ENCODE data around the gene ERBIN. TPM values are rescaled to one million over a fixed set of nuclear protein-coding genes. Genes with fewer than 3 reads are reported as not detected.

The ERBIN gene
- polyA plus RNA-seq, 1 donor from 2014 or later: 28.4 TPM

- Histone ChIP-seq H3K9ac (ENCODE audit: low read length) (no peak overlapping the region), H3K4me2 (ENCODE audit: low read length) (no peak overlapping the region)
Observed at GRCh38 chr5:66118304-66118703, 191.9 kb downstream of the ERBIN start.

GRCh38 chr5:66122379-66123034 lies 196.1 kb downstream of the ERBIN start:
- Histone ChIP-seq H4K20me1 (ENCODE audit: insufficient read depth) (no peaks in the 10 kb centered on the region), H3F3A (ENCODE audit: insufficient read depth, low read length, poor library complexity, severe bottlenecking) (no peaks in the 10 kb centered on the region), H3K9me3 (ENCODE audit: low read length) (no peaks in the 10 kb centered on the region), H2AFZ (ENCODE audit: low read depth, low read length) (no peak overlapping the region), H3K9ac (ENCODE audit: low read length) (no peak overlapping the region), H3K36me3 (ENCODE audit: insufficient read depth, low read length) (no peaks in the 10 kb centered on the region), H3K9me2 (ENCODE audit: insufficient read depth, low read length) (no peaks in the 10 kb centered on the region), H3K4me2 (ENCODE audit: low read length) (no peak overlapping the region), H3K27ac (ENCODE audit: low read length) (no peak overlapping the region), H3K79me2 (replicated peaks; ENCODE audit: insufficient read depth, low read length) (no peaks in the 10 kb centered on the region), H3K4me3 (ENCODE audit: low read length) (no peak overlapping the region), H3K27me3 (ENCODE audit: insufficient read depth, low read depth, low read length) (no peaks in the 10 kb centered on the region)
- TF ChIP-seq, protein P1, sequence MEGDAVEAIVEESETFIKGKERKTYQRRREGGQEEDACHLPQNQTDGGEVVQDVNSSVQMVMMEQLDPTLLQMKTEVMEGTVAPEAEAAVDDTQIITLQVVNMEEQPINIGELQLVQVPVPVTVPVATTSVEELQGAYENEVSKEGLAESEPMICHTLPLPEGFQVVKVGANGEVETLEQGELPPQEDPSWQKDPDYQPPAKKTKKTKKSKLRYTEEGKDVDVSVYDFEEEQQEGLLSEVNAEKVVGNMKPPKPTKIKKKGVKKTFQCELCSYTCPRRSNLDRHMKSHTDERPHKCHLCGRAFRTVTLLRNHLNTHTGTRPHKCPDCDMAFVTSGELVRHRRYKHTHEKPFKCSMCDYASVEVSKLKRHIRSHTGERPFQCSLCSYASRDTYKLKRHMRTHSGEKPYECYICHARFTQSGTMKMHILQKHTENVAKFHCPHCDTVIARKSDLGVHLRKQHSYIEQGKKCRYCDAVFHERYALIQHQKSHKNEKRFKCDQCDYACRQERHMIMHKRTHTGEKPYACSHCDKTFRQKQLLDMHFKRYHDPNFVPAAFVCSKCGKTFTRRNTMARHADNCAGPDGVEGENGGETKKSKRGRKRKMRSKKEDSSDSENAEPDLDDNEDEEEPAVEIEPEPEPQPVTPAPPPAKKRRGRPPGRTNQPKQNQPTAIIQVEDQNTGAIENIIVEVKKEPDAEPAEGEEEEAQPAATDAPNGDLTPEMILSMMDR (IDR thresholded peaks at IDR 0.05; ENCODE audit: poor library complexity, severe bottlenecking): no peak
- TF ChIP-seq POLR2AphosphoS5 (IDR thresholded peaks at IDR 0.05): no peak
- TF ChIP-seq RAD21 (conservative IDR thresholded peaks at IDR 0.05): no peak
- no peak for TF ChIP-seq MXI1 (conservative IDR thresholded peaks at IDR 0.05; ENCODE audit: poor library complexity, severe bottlenecking)
- TF ChIP-seq TAF1 (IDR thresholded peaks at IDR 0.05; ENCODE audit: low read depth): no peak
- no peak for TF ChIP-seq SMC3 (conservative IDR thresholded peaks at IDR 0.05; ENCODE audit: poor library complexity)
- no peak for TF ChIP-seq EP300 (conservative IDR thresholded peaks at IDR 0.05; ENCODE audit: poor library complexity, severe bottlenecking)

More at GRCh38 chr5:66118304-66118703, 191.9 kb downstream of the ERBIN start:
- TF ChIP-seq REST (IDR thresholded peaks at IDR 0.05; ENCODE audit: borderline replicate concordance): no peak
- H3K79me2 ChIP-seq (replicated peaks; ENCODE audit: insufficient read depth, low read length): no peaks in the 10 kb centered on the region
- H3K36me3 ChIP-seq (ENCODE audit: insufficient read depth, low read length): no peaks in the 10 kb centered on the region
- no peak overlapping the region for H3K27ac ChIP-seq (ENCODE audit: low read length)
- no peaks in the 10 kb centered on the region for H3F3A ChIP-seq (ENCODE audit: insufficient read depth, low read length, poor library complexity, severe bottlenecking)
- no peaks in the 10 kb centered on the region for H3K9me3 ChIP-seq (ENCODE audit: low read length)
- H2AFZ ChIP-seq (ENCODE audit: low read depth, low read length): no peak overlapping the region
- H3K4me3 ChIP-seq (ENCODE audit: low read length): no peak overlapping the region
- H3K27me3 ChIP-seq (ENCODE audit: insufficient read depth, low read depth, low read length): no peaks in the 10 kb centered on the region
- H4K20me1 ChIP-seq (ENCODE audit: insufficient read depth): no peaks in the 10 kb centered on the region
- H3K9me2 ChIP-seq (ENCODE audit: insufficient read depth, low read length): no peaks in the 10 kb centered on the region

- Histone ChIP-seq H4K20me1 (ENCODE audit: insufficient read depth) (no peaks in the 10 kb centered on the region), H3K27ac (ENCODE audit: low read length) (no peak overlapping the region), H3K4me2 (ENCODE audit: low read length) (no peak overlapping the region), H3K9ac (ENCODE audit: low read length) (no peak overlapping the region), H3K79me2 (replicated peaks; ENCODE audit: insufficient read depth, low read length) (no peaks in the 10 kb centered on the region), H3K9me2 (ENCODE audit: insufficient read depth, low read length) (no peaks in the 10 kb centered on the region), H2AFZ (ENCODE audit: low read depth, low read length) (no peak overlapping the region), H3K4me3 (ENCODE audit: low read length) (no peak overlapping the region), H3K9me3 (ENCODE audit: low read length) (no peaks in the 10 kb centered on the region), H3K27me3 (ENCODE audit: insufficient read depth, low read depth, low read length) (no peaks in the 10 kb centered on the region), H3F3A (ENCODE audit: insufficient read depth, low read length, poor library complexity, severe bottlenecking) (no peaks in the 10 kb centered on the region), H3K36me3 (ENCODE audit: insufficient read depth, low read length) (no peaks in the 10 kb centered on the region)
- TF ChIP-seq EP300 (conservative IDR thresholded peaks at IDR 0.05; ENCODE audit: poor library complexity, severe bottlenecking): no peak
- TF ChIP-seq REST (IDR thresholded peaks at IDR 0.05; ENCODE audit: borderline replicate concordance): no peak
- no peak for TF ChIP-seq EZH2 (IDR thresholded peaks at IDR 0.05; ENCODE audit: borderline replicate concordance, insufficient read depth, low read length, poor library complexity, severe bottlenecking)
- TF ChIP-seq RAD21 (conservative IDR thresholded peaks at IDR 0.05): no peak
- TF ChIP-seq POLR2AphosphoS5 (IDR thresholded peaks at IDR 0.05): no peak
Observed at GRCh38 chr5:66129144-66129543, 202.8 kb downstream of the ERBIN start.
